ENCODE measurements around the gene NPLOC4. TPM values are rescaled to one million over a fixed set of nuclear protein-coding genes. Genes with fewer than 3 reads are reported as not detected.
"Not testable (repeated sequence)": the region's sequence is repeated elsewhere in the genome, so short reads cannot be mapped to it uniquely, and the experiment has no call there.

Gene NPLOC4
- 46.5 TPM for total RNA-seq

DNA sequence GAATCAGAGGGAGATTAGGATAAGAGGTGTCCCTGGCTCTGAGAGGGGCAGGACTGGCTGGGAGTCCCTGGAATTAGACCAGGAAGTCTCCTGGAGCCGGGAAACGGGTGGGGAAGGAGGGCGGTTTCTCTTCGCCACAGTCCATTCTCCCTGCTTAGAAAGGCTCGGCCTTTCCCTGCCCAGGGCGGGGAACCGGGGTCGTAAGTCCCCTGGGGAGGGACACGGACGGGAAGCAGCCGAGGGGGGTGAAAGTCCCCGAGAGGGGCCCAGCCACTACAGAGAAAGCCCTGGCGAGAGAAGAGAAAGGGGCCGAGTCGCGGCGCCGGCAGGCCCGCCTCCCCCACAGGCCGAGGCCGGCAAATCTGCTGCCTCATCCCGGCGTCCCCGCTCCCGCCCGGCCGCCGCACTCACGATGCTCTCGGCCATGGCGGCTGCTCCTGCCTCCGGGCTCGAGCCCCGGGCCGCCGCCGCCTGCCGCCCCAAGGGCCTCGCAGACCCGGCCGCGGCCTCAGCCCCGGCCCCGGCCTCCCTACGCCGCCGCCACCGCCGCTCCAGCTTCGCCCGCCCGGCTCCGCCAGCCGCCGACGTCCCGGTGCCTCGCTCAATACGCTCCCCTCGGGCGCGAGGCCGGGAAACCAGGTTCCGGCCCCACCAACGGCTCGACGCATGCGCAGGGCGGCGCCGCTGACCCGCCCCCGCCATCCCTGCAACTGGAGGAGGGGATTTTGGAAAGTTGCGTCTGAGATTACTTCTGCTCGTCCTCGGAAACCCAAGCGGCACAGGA is at the start of gene NPLOC4, which contains the start of gene TSPAN10:
TSS of gene NPLOC4 (minus strand) at position 608 of the 784 bp plus-strand sequence. CDS start at position 426, 182 bp downstream.
TSS of gene TSPAN10 (plus strand) at position 692 of the 784 bp plus-strand sequence. CDS start 5,217 bp downstream, outside the sequence.
- Histone ChIP-seq H3K4me3 (ENCODE audit: low read length) (peak within 1 kb of the TSS; percentile 80), H3K4me1 (ENCODE audit: insufficient read depth, low read length) (peaks cover 26% of the 10 kb centered on the region), H3K27me3 (ENCODE audit: insufficient read depth, low read length) (no peaks in the 10 kb centered on the region), H3K9me3 (ENCODE audit: low read depth, low read length) (no peaks in the 10 kb centered on the region)

DNA sequence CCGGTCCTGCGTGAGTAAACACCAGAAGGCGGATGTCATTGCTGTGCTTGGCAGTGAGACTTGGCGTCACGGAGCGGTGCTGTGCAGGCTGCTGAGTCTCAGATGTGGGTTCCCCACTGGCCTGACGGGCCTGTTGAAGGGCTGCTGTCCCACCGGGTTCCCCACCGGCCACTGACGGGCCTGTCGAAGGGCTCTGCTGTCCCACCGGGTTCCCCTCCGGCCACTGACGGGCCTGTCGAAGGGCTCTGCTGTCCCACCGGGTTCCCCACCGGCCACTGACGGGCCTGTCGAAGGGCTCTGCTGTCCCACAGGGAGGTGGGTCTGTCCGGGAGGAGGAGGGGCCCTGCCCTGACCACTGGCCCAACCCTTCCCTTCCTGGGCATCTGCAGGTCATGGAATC is 49.7 kb upstream of the NPLOC4 start:
- Histone ChIP-seq H3K4me3 (ENCODE audit: low read length) (no peak overlapping the region), H3K9me3 (ENCODE audit: low read depth, low read length) (no peaks in the 10 kb centered on the region), H3K27me3 (ENCODE audit: insufficient read depth, low read length) (no peaks in the 10 kb centered on the region), H3K4me1 (ENCODE audit: insufficient read depth, low read length) (peaks cover 26% of the 10 kb centered on the region)

GRCh38 chr17:81685108-81685507 is 48.2 kb upstream of the NPLOC4 start:
- Histone ChIP-seq H3K27me3 (ENCODE audit: insufficient read depth, low read length) (no peaks in the 10 kb centered on the region), H3K4me3 (ENCODE audit: low read length) (no peak overlapping the region), H3K4me1 (ENCODE audit: insufficient read depth, low read length) (peaks cover 26% of the 10 kb centered on the region), H3K9me3 (ENCODE audit: low read depth, low read length) (no peaks in the 10 kb centered on the region)

GRCh38 chr17:81684442-81684911 is 47.6 kb upstream of the NPLOC4 start:
- Histone ChIP-seq H3K4me3 (ENCODE audit: low read length) (peak overlapping the region; percentile 78), H3K27me3 (ENCODE audit: insufficient read depth, low read length) (no peaks in the 10 kb centered on the region), H3K4me1 (ENCODE audit: insufficient read depth, low read length) (peaks cover 26% of the 10 kb centered on the region), H3K9me3 (ENCODE audit: low read depth, low read length) (no peaks in the 10 kb centered on the region)

GRCh38 chr17:81683584-81684441 is 46.9 kb upstream of the NPLOC4 start, which contains the start of the genes ARL16 and HGS:
TSS of gene ARL16 (minus strand) at chr17:81683797. CDS start at chr17:81683753, 44 bp downstream.
TSS of gene HGS (plus strand) at chr17:81684011. CDS start at chr17:81684067, 56 bp downstream.
- Histone ChIP-seq H3K4me3 (ENCODE audit: low read length) (peak within 1 kb of the TSS; percentile 78), H3K4me1 (ENCODE audit: insufficient read depth, low read length) (peaks cover 26% of the 10 kb centered on the region)

DNA sequence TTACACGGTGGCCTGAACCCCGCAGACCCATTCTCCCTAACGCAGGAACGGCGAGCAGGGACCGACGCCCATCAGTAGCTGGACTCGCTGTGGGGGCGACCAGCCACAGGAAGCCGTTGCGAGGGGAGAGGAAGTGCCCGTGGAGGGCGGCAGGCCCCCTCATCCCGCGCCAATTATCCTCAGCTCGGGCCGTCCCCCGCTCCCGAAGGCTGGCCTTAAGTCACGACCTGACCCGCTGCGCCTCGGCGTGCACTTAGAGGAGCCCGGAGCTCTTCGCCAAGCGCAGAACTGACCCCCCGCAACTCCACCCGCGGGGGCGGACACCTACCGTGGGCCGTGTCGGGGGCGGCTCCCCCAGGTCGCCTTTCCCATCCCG is 46.3 kb upstream of the NPLOC4 start:
- no peaks in the 10 kb centered on the region for H3K9me3 ChIP-seq (ENCODE audit: low read depth, low read length)
- H3K4me3 ChIP-seq (ENCODE audit: low read length): peak overlapping the region; percentile 78
- H3K4me1 ChIP-seq (ENCODE audit: insufficient read depth, low read length): peaks cover 26% of the 10 kb centered on the region
- no peaks in the 10 kb centered on the region for H3K27me3 ChIP-seq (ENCODE audit: insufficient read depth, low read length)

More at GRCh38 chr17:81683584-81684441, 46.9 kb upstream of the NPLOC4 start, which contains the start of the genes ARL16 and HGS:
- Histone ChIP-seq H3K27me3 (ENCODE audit: insufficient read depth, low read length) (no peaks in the 10 kb centered on the region), H3K9me3 (ENCODE audit: low read depth, low read length) (no peaks in the 10 kb centered on the region)

GRCh38 chr17:81682565-81683207 is 45.8 kb upstream of the NPLOC4 start:
- Histone ChIP-seq H3K4me3 (ENCODE audit: low read length) (peak overlapping the region; percentile 78), H3K4me1 (ENCODE audit: insufficient read depth, low read length) (peaks cover 26% of the 10 kb centered on the region), H3K27me3 (ENCODE audit: insufficient read depth, low read length) (no peaks in the 10 kb centered on the region), H3K9me3 (ENCODE audit: low read depth, low read length) (no peaks in the 10 kb centered on the region)

- Histone ChIP-seq H3K9me3 (ENCODE audit: low read depth, low read length) (no peaks in the 10 kb centered on the region), H3K4me3 (ENCODE audit: low read length) (no peak overlapping the region), H3K27me3 (ENCODE audit: insufficient read depth, low read length) (no peaks in the 10 kb centered on the region), H3K4me1 (ENCODE audit: insufficient read depth, low read length) (peaks cover 26% of the 10 kb centered on the region)
Observed at GRCh38 chr17:81681672-81682071, 44.8 kb upstream of the NPLOC4 start.

GRCh38 chr17:81680150-81680549 is 43.2 kb upstream of the NPLOC4 start:
- H3K4me1 ChIP-seq (ENCODE audit: insufficient read depth, low read length): peaks cover 21% of the 10 kb centered on the region
- no peaks in the 10 kb centered on the region for H3K27me3 ChIP-seq (ENCODE audit: insufficient read depth, low read length)
- no peaks in the 10 kb centered on the region for H3K9me3 ChIP-seq (ENCODE audit: low read depth, low read length)
- no peak overlapping the region for H3K4me3 ChIP-seq (ENCODE audit: low read length)

GRCh38 chr17:81676906-81677305 is 40.0 kb upstream of the NPLOC4 start:
- H3K27me3 ChIP-seq (ENCODE audit: insufficient read depth, low read length): no peaks in the 10 kb centered on the region
- H3K9me3 ChIP-seq (ENCODE audit: low read depth, low read length): no peaks in the 10 kb centered on the region
- H3K4me3 ChIP-seq (ENCODE audit: low read length): no peak overlapping the region
- no peaks in the 10 kb centered on the region for H3K4me1 ChIP-seq (ENCODE audit: insufficient read depth, low read length)

DNA sequence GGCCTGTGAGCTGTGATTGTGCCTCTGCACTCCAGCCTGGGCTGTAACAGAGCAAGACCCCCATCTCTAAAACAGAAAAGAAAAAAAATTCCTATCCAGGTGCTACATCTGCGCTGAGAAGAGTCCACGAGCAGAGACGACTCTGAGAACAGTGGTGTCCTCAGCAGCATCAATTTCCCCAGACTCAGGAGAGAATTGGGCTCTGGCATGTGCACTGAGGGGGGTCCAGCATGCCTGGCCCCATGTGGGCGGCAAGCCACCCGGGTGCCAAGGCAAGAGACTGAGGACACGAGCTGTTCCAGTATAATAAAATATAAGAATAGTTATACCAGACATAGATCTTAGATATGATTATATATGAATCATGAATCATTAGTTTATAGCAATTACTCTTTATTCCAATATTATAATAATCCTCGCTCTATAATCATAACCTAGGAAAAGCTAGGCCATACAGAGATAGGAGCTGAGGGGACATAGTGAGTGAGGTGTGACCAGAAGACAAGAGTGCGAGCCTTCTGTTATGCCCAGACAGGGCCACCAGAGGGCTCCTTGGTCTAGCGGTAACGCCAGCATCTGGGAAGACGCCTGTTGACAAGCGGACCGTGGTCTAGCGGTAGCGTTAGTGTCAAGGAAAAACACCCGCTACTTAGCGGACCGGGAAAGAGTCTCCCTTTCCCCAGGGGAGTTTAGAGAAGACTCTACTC is 38.8 kb upstream of the NPLOC4 start:
- H3K27me3 ChIP-seq (ENCODE audit: insufficient read depth, low read length); H3K4me3 ChIP-seq (ENCODE audit: low read length); H3K4me1 ChIP-seq (ENCODE audit: insufficient read depth, low read length); H3K9me3 ChIP-seq (ENCODE audit: low read depth, low read length): not testable (repeated sequence)

DNA sequence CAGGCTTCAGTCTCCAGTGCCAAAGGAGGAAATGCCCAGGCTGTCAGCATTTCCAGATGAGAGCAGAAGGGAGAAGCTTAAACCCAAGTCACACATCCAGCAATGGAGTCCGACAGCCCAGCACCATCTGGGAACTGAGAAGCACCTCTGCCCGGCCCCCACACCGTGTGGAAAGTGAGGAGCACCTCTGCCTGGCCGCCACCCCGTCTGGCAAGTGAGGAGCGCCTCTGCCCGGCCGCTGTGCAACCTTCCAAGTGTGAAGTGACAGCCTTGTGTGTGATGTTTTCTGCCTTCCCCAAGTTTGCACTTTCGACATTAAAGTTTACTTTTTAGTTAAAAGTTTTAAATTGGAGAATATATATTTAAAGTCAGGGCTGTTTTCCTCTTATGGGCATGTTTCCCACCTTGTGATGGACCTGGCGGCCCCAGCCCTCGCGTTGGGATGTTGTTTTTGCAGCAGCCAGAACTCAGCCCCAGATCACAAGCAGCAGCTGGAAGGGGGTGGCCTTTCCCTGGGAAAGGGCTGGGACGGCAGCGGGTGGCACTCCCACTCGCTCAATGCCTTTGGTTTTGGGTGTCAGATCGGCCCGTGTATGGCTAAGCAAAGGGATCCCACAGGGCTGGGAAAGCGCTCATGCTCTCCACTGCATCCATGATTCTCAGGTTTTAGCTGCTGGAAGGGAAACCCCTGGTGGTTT is 36.8 kb upstream of the NPLOC4 start:
- Histone ChIP-seq H3K4me1 (ENCODE audit: insufficient read depth, low read length) (no peaks in the 10 kb centered on the region), H3K4me3 (ENCODE audit: low read length) (no peak overlapping the region), H3K9me3 (ENCODE audit: low read depth, low read length) (no peaks in the 10 kb centered on the region), H3K27me3 (ENCODE audit: insufficient read depth, low read length) (no peaks in the 10 kb centered on the region)

DNA sequence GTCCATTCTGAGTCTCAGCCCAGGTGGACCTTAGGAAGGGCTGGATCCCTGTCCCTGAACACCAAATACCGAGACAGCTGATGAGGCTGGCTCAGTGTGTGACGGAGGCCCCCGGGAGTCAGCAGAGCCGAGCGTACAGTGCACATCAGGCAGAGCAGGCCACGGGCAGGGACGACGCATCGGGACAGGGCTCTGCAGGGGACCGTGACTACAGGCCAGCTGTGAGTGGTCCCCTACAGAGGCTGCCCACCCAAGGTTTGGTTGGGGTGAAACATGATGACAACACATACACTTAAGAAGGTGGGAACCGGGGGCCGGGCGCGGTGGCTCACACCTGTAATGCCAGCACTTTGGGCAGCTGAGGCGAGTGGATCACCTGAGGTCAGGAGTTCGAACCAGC is 36.0 kb upstream of the NPLOC4 start:
- H3K9me3 ChIP-seq (ENCODE audit: low read depth, low read length): no peaks in the 10 kb centered on the region
- H3K4me1 ChIP-seq (ENCODE audit: insufficient read depth, low read length): peaks cover 7% of the 10 kb centered on the region
- H3K27me3 ChIP-seq (ENCODE audit: insufficient read depth, low read length): no peaks in the 10 kb centered on the region
- H3K4me3 ChIP-seq (ENCODE audit: low read length): no peak overlapping the region

DNA sequence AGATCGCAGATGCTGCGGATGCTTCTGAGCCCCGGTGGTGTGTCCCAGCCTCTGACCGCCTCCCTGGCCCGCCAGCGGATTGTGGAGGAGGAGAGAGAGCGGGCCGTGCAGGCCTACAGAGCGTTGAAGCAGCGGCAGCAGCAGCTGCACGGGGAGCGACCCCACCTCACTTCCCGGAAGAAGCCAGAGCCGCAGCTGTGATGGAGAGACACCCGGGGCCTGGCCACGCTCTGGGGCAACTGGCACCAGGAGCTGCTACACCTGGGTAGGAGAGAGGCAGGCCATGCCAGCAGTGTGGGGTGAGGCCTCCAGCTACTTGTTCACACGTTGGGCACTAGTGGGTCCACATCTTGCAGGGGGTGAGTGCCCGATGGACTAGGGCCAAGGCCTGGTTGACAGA is 35.6 kb upstream of the NPLOC4 start:
- Histone ChIP-seq H3K27me3 (ENCODE audit: insufficient read depth, low read length) (no peaks in the 10 kb centered on the region), H3K4me3 (ENCODE audit: low read length) (no peak overlapping the region), H3K4me1 (ENCODE audit: insufficient read depth, low read length) (peaks cover 11% of the 10 kb centered on the region), H3K9me3 (ENCODE audit: low read depth, low read length) (no peaks in the 10 kb centered on the region)
